Choroid plexus epithelial cell (primary cell): ENCODE data around the gene BIRC3.

ENCODE experiments used
- DNase-seq: peaks from one replicate; pipeline ENCODE4 v3.0.0-alpha.2; 2010; ENCODE audit warnings: low read depth
- H3K4me3 ChIP-seq: 2 replicates; pipeline ENCODE4 v1.5.1; 2011; ENCODE audit warnings: low read depth, mild to moderate bottlenecking, control low read depth, low read length, moderate library complexity
- CTCF ChIP-seq: conservative IDR thresholded peaks from 2 replicates; pipeline ENCODE4 v1.5.1; 2011; ENCODE audit warnings: low read depth, mild to moderate bottlenecking, control low read depth, inconsistent platforms, low read length, moderate library complexity

The BIRC3 gene

GRCh38 chr11:102347462-102348370 lies 30.4 kb downstream of the BIRC3 start:
- DNase-seq: peak; percentile 53
- peak overlapping the region; percentile 89 for H3K4me3 ChIP-seq

GRCh38 chr11:102357116-102357515 lies 39.8 kb downstream of the BIRC3 start:
- no peak for DNase-seq
- no peak overlapping the region for H3K4me3 ChIP-seq
- no peak for TF ChIP-seq CTCF

More at GRCh38 chr11:102347462-102348370, 30.4 kb downstream of the BIRC3 start:
- TF ChIP-seq CTCF: no peak

- H3K4me3 ChIP-seq: no peak overlapping the region
- TF ChIP-seq CTCF: no peak
- DNase-seq: no peak
Observed at GRCh38 chr11:102359372-102359771, 42.1 kb downstream of the BIRC3 start.

- no peak overlapping the region for H3K4me3 ChIP-seq
- no peak for DNase-seq
- no peak for TF ChIP-seq CTCF
Observed at GRCh38 chr11:102360681-102361080, 43.4 kb downstream of the BIRC3 start.

- H3K4me3 ChIP-seq: no peak overlapping the region
- peak; percentile 17 for DNase-seq
- no peak for TF ChIP-seq CTCF
Observed at GRCh38 chr11:102361086-102362031, 44.1 kb downstream of the BIRC3 start.

GRCh38 chr11:102364991-102365390 lies 47.7 kb downstream of the BIRC3 start:
- no peak for DNase-seq
- no peak for TF ChIP-seq CTCF
- H3K4me3 ChIP-seq: no peak overlapping the region
